DOHH2 (cell line): ENCODE measurements around the gene MED8.

Experiments
- H3F3A ChIP-seq: fragments of 200-600 bp; sonication (generic), shearing (Covaris generic); 2 replicates; pipeline ENCODE4 v1.6.0; 2016; ENCODE audit warnings: antibody characterized with exemption, mild to moderate bottlenecking; ENCODE audit not compliant: control insufficient read depth, insufficient read depth
- H3K27ac ChIP-seq: fragments of 200-600 bp; sonication (generic); 2 replicates; pipeline ENCODE4 v1.5.1; 2014; ENCODE audit warnings: low read depth, mild to moderate bottlenecking, low read length, moderate library complexity
- H3K27me3 ChIP-seq: fragments of 200-600 bp; sonication (generic); 2 replicates; pipeline ENCODE4 v1.6.1; 2014; ENCODE audit warnings: mild to moderate bottlenecking, low read length, mixed read lengths; ENCODE audit not compliant: control insufficient read depth
- H3K36me3 ChIP-seq: fragments of 200-600 bp; sonication (generic); 2 replicates; pipeline ENCODE4 v1.6.1; 2014; ENCODE audit warnings: mild to moderate bottlenecking, low read length, moderate library complexity, mixed read lengths; ENCODE audit not compliant: control insufficient read depth
- H3K4me1 ChIP-seq: fragments of 200-600 bp; sonication (generic); 2 replicates; pipeline ENCODE4 v1.6.1; 2014; ENCODE audit warnings: mild to moderate bottlenecking, low read length, mixed read lengths; ENCODE audit not compliant: control insufficient read depth
- H3K4me2 ChIP-seq: fragments of 200-600 bp; sonication (generic); 2 replicates; pipeline ENCODE4 v1.6.0; 2014; ENCODE audit warnings: mild to moderate bottlenecking, low read length, moderate library complexity
- H3K4me3 ChIP-seq: fragments of 200-600 bp; sonication (generic); 2 replicates; pipeline ENCODE4 v1.5.1; 2014; ENCODE audit warnings: mild to moderate bottlenecking, low read length, mixed read lengths
- H3K79me2 ChIP-seq: fragments of 200-600 bp; sonication (generic); 2 replicates; pipeline ENCODE4 v1.6.1; 2014; ENCODE audit warnings: mild to moderate bottlenecking, low read length, mixed read lengths; ENCODE audit not compliant: control insufficient read depth
- H3K9me2 ChIP-seq: fragments of 200-600 bp; sonication (generic); replicated peaks from 2 replicates; pipeline ENCODE4 v1.6.1; 2014; ENCODE audit warnings: mild to moderate bottlenecking, low read length, mixed read lengths; ENCODE audit not compliant: control insufficient read depth
- H3K9me3 ChIP-seq: fragments of 200-600 bp; sonication (generic); 2 replicates; pipeline ENCODE4 v1.6.1; 2014; ENCODE audit warnings: antibody characterized with exemption, low read length, mixed read lengths; ENCODE audit not compliant: control insufficient read depth, insufficient read depth
- H4K20me1 ChIP-seq: fragments of 200-600 bp; sonication (generic); 2 replicates; pipeline ENCODE4 v1.6.0; 2014; ENCODE audit warnings: low read depth, mild to moderate bottlenecking, antibody characterized with exemption, low read length, moderate library complexity; ENCODE audit not compliant: control insufficient read depth, insufficient read depth
- CTCF ChIP-seq: fragments of 200-600 bp; sonication (generic); IDR thresholded peaks from one replicate; pipeline ENCODE4 v1.5.1; 2014; ENCODE audit warnings: antibody characterized with exemption, mild to moderate bottlenecking, low read depth, low read length; ENCODE audit not compliant: poor library complexity, severe bottlenecking
- EZH2phosphoT487 ChIP-seq: fragments of 200-600 bp; sonication (generic); IDR thresholded peaks from 2 replicates; pipeline ENCODE4 v1.6.1; 2017; ENCODE audit warnings: borderline replicate concordance, mild to moderate bottlenecking, antibody characterized with exemption, low read length, moderate library complexity, mixed read lengths

The MED8 gene

GRCh38 chr1:43351421-43352350 lies 37.9 kb downstream of the MED8 start:
- no peaks in the 10 kb centered on the region for H3K36me3 ChIP-seq
- no peaks in the 10 kb centered on the region for H3K9me3 ChIP-seq
- no peak overlapping the region for H3K27ac ChIP-seq
- H3F3A ChIP-seq, result no peaks in the 10 kb centered on the region
- H3K4me3 ChIP-seq, result no peak overlapping the region
- H3K27me3 ChIP-seq, result no peaks in the 10 kb centered on the region
- TF ChIP-seq EZH2phosphoT487 (no peak), CTCF (no peak)
- no peaks in the 10 kb centered on the region for H3K9me2 ChIP-seq
- no peak overlapping the region for H3K4me2 ChIP-seq
- H3K79me2 ChIP-seq, result no peaks in the 10 kb centered on the region
- H3K4me1 ChIP-seq, result no peaks in the 10 kb centered on the region
- no peaks in the 10 kb centered on the region for H4K20me1 ChIP-seq

- no peak overlapping the region for H3K27ac ChIP-seq
- no peaks in the 10 kb centered on the region for H4K20me1 ChIP-seq
- H3K9me3 ChIP-seq, result no peaks in the 10 kb centered on the region
- H3K9me2 ChIP-seq, result no peaks in the 10 kb centered on the region
- no peak overlapping the region for H3K4me2 ChIP-seq
- TF ChIP-seq EZH2phosphoT487 (no peak), CTCF (no peak)
- H3K4me3 ChIP-seq, result no peak overlapping the region
- H3K27me3 ChIP-seq, result peaks cover 3% of the 10 kb centered on the region; the same call in 1 of the 2 replicates
- H3K79me2 ChIP-seq, result no peaks in the 10 kb centered on the region
- H3F3A ChIP-seq, result no peaks in the 10 kb centered on the region
- H3K36me3 ChIP-seq, result no peaks in the 10 kb centered on the region
- H3K4me1 ChIP-seq, result no peaks in the 10 kb centered on the region
These were observed 38.6 kb downstream of the MED8 start for GRCh38 chr1:43350976-43351375.

GRCh38 chr1:43349594-43350306 lies 39.9 kb downstream of the MED8 start:
- Histone ChIP-seq H3K27me3 (peaks cover 4% of the 10 kb centered on the region; the same call in 1 of the 2 replicates), H3K79me2 (no peaks in the 10 kb centered on the region), H3K4me1 (no peaks in the 10 kb centered on the region), H3K4me3 (no peak overlapping the region), H3K9me2 (no peaks in the 10 kb centered on the region), H3K9me3 (no peaks in the 10 kb centered on the region), H3F3A (no peaks in the 10 kb centered on the region), H3K36me3 (no peaks in the 10 kb centered on the region), H4K20me1 (no peaks in the 10 kb centered on the region), H3K27ac (no peak overlapping the region), H3K4me2 (no peak overlapping the region)
- TF ChIP-seq EZH2phosphoT487 (no peak), CTCF (no peak)
